SK-N-SH treated with all-trans-retinoic acid at 6 μM for 48 hours (cell line): Measurements from ENCODE around the gene ANKRD13A.

ENCODE experiments used
- ATAC-seq: fragments of 200-7000 bp; cut with Tn5 transposase; 3 replicates; pipeline ENCODE4 v1.9.1; 2020; ENCODE audit warnings: mild to moderate bottlenecking, moderate library complexity
- ARNTL ChIP-seq: fragments of 450-650 bp; formaldehyde crosslinking; IDR thresholded peaks from 2 replicates; pipeline ENCODE4 v1.5.0; 2020; ENCODE audit warnings: low read depth, mild to moderate bottlenecking, moderate library complexity, borderline replicate concordance
- BACH2 ChIP-seq: fragments of 250-450 bp; sonication (Bioruptor Pico); IDR thresholded peaks from 2 replicates; pipeline ENCODE4 v1.9.0; 2021; ENCODE audit warnings: mild to moderate bottlenecking, borderline replicate concordance
- CSDC2 ChIP-seq: fragments of 250-450 bp; sonication (Bioruptor Pico); IDR thresholded peaks from 2 replicates; pipeline ENCODE4 v1.5.0; 2020; ENCODE audit warnings: mild to moderate bottlenecking, moderate library complexity
- ESRRG ChIP-seq: fragments of 250-450 bp; sonication (Bioruptor Pico); IDR thresholded peaks from 2 replicates; pipeline ENCODE4 v1.6.1; 2021; ENCODE audit warnings: mild to moderate bottlenecking
- GLIS3 ChIP-seq: fragments of 250-450 bp; sonication (Bioruptor Pico); IDR thresholded peaks from 2 replicates; pipeline ENCODE4 v1.5.0; 2020; ENCODE audit warnings: mild to moderate bottlenecking, moderate library complexity
- ISL1 ChIP-seq: fragments of 250-450 bp; sonication (Bioruptor Pico); IDR thresholded peaks from 2 replicates; pipeline ENCODE4 v2.1.2; 2022; ENCODE audit warnings: mild to moderate bottlenecking, moderate library complexity
- OSR1 ChIP-seq: fragments of 250-450 bp; sonication (Bioruptor Pico); IDR thresholded peaks from 2 replicates; pipeline ENCODE4 v1.8.0; 2022; ENCODE audit warnings: moderate library complexity, mild to moderate bottlenecking, inconsistent platforms
- RARB ChIP-seq: fragments of 250-450 bp; sonication (Bioruptor Pico); IDR thresholded peaks from 2 replicates; pipeline ENCODE4 v1.8.0; 2021; ENCODE audit warnings: mild to moderate bottlenecking, moderate library complexity
- SNAI2 ChIP-seq: fragments of 250-450 bp; sonication (Bioruptor Pico); IDR thresholded peaks from 2 replicates; pipeline ENCODE4 v1.5.0; 2020; ENCODE audit warnings: mild to moderate bottlenecking, moderate library complexity
- TCF4 ChIP-seq: fragments of 250-450 bp; sonication (Bioruptor Pico); IDR thresholded peaks from 2 replicates; pipeline ENCODE4 v1.8.0; 2021; ENCODE audit warnings: mild to moderate bottlenecking, moderate library complexity, borderline replicate concordance
- TOX ChIP-seq: fragments of 250-450 bp; sonication (Bioruptor Pico); IDR thresholded peaks from 2 replicates; pipeline ENCODE4 v1.8.0; 2021; ENCODE audit warnings: mild to moderate bottlenecking, moderate library complexity, borderline replicate concordance
- ZC3H10 ChIP-seq: fragments of 250-450 bp; sonication (Bioruptor Pico); IDR thresholded peaks from 2 replicates; pipeline ENCODE4 v1.5.1; 2021; ENCODE audit warnings: mild to moderate bottlenecking, moderate library complexity
- ZFP3 ChIP-seq: fragments of 250-450 bp; sonication (Bioruptor Pico); IDR thresholded peaks from 2 replicates; pipeline ENCODE4 v1.5.0; 2020; ENCODE audit warnings: mild to moderate bottlenecking, moderate library complexity
- ZFP30 ChIP-seq: fragments of 450-650 bp; formaldehyde crosslinking; IDR thresholded peaks from 2 replicates; pipeline ENCODE4 v1.5.0; 2022; ENCODE audit warnings: mild to moderate bottlenecking, moderate library complexity
- ZNF565 ChIP-seq: fragments of 450-650 bp; formaldehyde crosslinking; conservative IDR thresholded peaks from 2 replicates; pipeline ENCODE4 v1.5.0; 2020; ENCODE audit warnings: low read depth, mild to moderate bottlenecking, moderate library complexity
- ZNF70 ChIP-seq: fragments of 450-650 bp; formaldehyde crosslinking; IDR thresholded peaks from 2 replicates; pipeline ENCODE4 v1.5.0; 2020; ENCODE audit warnings: mild to moderate bottlenecking, moderate library complexity
- ZNF8 ChIP-seq: fragments of 450-650 bp; formaldehyde crosslinking; IDR thresholded peaks from 2 replicates; pipeline ENCODE4 v1.5.0; 2020; ENCODE audit warnings: mild to moderate bottlenecking, moderate library complexity
- TF ChIP-seq, protein P1 (sequence below): fragments of 250-450 bp; sonication (Bioruptor Pico); IDR thresholded peaks from 2 replicates; pipeline ENCODE4 v1.8.0; 2020; ENCODE audit warnings: mild to moderate bottlenecking, moderate library complexity, borderline replicate concordance
- TF ChIP-seq, protein P2 (sequence below): fragments of 250-450 bp; sonication (Bioruptor Pico); IDR thresholded peaks from 2 replicates; pipeline ENCODE4 v1.8.0; 2021; ENCODE audit warnings: low read depth, mild to moderate bottlenecking, moderate library complexity, borderline replicate concordance
- TF ChIP-seq, protein P3 (sequence below): fragments of 250-450 bp; sonication (Bioruptor Pico); IDR thresholded peaks from 2 replicates; pipeline ENCODE4 v1.5.1; 2021; ENCODE audit warnings: mild to moderate bottlenecking, moderate library complexity
- TF ChIP-seq, protein P4 (sequence below): fragments of 250-450 bp; sonication (Bioruptor Pico); IDR thresholded peaks from 2 replicates; pipeline ENCODE4 v1.5.0; 2020; ENCODE audit warnings: mild to moderate bottlenecking, moderate library complexity

The ANKRD13A gene

DNA sequence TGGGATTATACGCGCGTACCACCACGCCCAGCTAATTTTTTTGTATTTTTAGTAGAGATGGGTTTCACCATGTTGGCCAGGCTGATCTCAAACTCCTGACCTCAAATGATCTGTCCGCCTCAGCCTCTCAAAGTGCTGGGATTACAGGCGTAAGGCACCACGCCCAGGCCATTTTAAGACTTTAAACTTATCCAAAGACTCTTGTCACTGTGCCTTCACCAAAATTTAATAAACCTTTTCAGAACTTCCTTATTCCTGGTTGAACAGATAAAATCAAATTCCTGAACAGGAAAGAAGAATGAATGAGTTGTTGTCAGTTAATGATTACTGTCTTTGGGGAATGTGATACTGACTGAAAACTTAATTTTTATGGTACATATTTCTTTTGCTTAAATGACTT lies 40.9 kb upstream of the ANKRD13A start:
- no peak for TF ChIP-seq CSDC2 (CRISPR knock-in tag)
- TF ChIP-seq, protein P1, sequence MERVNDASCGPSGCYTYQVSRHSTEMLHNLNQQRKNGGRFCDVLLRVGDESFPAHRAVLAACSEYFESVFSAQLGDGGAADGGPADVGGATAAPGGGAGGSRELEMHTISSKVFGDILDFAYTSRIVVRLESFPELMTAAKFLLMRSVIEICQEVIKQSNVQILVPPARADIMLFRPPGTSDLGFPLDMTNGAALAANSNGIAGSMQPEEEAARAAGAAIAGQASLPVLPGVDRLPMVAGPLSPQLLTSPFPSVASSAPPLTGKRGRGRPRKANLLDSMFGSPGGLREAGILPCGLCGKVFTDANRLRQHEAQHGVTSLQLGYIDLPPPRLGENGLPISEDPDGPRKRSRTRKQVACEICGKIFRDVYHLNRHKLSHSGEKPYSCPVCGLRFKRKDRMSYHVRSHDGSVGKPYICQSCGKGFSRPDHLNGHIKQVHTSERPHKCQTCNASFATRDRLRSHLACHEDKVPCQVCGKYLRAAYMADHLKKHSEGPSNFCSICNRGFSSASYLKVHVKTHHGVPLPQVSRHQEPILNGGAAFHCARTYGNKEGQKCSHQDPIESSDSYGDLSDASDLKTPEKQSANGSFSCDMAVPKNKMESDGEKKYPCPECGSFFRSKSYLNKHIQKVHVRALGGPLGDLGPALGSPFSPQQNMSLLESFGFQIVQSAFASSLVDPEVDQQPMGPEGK (CRISPR knock-in tag): no peak
- TF ChIP-seq BACH2 (CRISPR knock-in tag): no peak
- TF ChIP-seq ZFP30 (CRISPR knock-in tag): no peak
- TF ChIP-seq OSR1: no peak
- TF ChIP-seq ARNTL: no peak
- TF ChIP-seq TOX: no peak
- TF ChIP-seq ZC3H10 (CRISPR knock-in tag): no peak
- TF ChIP-seq ZNF565 (CRISPR knock-in tag): no peak
- TF ChIP-seq ESRRG (CRISPR knock-in tag): no peak
- no peak for ATAC-seq

DNA sequence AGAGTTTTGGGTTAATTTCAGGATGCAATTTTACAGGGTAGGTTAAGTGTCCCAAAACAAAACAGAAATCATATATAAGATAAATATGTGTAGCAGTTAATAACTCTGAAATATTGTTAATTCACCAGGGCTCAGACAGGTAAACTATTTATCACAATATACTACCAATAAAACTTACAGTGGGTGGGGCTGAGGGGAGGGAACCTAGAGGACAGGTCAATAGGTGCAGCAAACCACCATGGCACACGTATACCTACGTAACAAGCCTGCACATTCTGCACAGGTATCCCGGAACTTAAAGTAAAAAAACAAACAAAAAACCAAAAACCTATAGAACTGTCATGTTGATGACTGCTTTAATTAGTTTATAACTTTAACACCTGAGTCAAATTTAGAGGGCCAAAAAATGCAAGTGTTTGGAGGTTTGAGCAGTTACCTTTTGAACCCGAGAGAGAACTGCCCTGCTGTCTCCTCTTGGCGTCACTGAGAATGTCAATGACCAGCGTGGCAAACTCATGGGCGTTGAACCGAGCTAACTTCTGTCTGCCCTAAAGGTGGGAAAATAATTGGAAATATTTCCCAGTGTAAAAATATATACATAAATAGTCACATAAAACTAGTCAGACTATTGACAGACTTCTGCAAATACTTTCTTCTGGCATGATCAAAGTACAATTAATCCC lies 39.7 kb upstream of the ANKRD13A start:
- TF ChIP-seq ISL1 (CRISPR knock-in tag) (no peak), OSR1 (no peak), CSDC2 (CRISPR knock-in tag) (no peak), ZFP3 (CRISPR knock-in tag) (no peak), ZNF565 (CRISPR knock-in tag) (no peak), ZC3H10 (CRISPR knock-in tag) (no peak), ARNTL (no peak), SNAI2 (CRISPR knock-in tag) (no peak), RARB (CRISPR knock-in tag) (no peak)
- TF ChIP-seq, protein P2, sequence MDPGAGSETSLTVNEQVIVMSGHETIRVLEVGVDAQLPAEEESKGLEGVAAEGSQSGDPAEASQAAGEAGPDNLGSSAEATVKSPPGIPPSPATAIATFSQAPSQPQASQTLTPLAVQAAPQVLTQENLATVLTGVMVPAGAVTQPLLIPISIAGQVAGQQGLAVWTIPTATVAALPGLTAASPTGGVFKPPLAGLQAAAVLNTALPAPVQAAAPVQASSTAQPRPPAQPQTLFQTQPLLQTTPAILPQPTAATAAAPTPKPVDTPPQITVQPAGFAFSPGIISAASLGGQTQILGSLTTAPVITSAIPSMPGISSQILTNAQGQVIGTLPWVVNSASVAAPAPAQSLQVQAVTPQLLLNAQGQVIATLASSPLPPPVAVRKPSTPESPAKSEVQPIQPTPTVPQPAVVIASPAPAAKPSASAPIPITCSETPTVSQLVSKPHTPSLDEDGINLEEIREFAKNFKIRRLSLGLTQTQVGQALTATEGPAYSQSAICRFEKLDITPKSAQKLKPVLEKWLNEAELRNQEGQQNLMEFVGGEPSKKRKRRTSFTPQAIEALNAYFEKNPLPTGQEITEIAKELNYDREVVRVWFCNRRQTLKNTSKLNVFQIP (CRISPR knock-in tag): no peak
- TF ChIP-seq, protein P3, sequence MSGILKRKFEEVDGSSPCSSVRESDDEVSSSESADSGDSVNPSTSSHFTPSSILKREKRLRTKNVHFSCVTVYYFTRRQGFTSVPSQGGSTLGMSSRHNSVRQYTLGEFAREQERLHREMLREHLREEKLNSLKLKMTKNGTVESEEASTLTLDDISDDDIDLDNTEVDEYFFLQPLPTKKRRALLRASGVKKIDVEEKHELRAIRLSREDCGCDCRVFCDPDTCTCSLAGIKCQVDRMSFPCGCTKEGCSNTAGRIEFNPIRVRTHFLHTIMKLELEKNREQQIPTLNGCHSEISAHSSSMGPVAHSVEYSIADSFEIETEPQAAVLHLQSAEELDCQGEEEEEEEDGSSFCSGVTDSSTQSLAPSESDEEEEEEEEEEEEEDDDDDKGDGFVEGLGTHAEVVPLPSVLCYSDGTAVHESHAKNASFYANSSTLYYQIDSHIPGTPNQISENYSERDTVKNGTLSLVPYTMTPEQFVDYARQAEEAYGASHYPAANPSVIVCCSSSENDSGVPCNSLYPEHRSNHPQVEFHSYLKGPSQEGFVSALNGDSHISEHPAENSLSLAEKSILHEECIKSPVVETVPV (CRISPR knock-in tag): no peak
- TF ChIP-seq, protein P4, sequence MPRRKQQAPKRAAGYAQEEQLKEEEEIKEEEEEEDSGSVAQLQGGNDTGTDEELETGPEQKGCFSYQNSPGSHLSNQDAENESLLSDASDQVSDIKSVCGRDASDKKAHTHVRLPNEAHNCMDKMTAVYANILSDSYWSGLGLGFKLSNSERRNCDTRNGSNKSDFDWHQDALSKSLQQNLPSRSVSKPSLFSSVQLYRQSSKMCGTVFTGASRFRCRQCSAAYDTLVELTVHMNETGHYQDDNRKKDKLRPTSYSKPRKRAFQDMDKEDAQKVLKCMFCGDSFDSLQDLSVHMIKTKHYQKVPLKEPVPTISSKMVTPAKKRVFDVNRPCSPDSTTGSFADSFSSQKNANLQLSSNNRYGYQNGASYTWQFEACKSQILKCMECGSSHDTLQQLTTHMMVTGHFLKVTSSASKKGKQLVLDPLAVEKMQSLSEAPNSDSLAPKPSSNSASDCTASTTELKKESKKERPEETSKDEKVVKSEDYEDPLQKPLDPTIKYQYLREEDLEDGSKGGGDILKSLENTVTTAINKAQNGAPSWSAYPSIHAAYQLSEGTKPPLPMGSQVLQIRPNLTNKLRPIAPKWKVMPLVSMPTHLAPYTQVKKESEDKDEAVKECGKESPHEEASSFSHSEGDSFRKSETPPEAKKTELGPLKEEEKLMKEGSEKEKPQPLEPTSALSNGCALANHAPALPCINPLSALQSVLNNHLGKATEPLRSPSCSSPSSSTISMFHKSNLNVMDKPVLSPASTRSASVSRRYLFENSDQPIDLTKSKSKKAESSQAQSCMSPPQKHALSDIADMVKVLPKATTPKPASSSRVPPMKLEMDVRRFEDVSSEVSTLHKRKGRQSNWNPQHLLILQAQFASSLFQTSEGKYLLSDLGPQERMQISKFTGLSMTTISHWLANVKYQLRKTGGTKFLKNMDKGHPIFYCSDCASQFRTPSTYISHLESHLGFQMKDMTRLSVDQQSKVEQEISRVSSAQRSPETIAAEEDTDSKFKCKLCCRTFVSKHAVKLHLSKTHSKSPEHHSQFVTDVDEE: no peak
- TF ChIP-seq, all 23 proteins: peak for 0
- ATAC-seq: no peak

DNA sequence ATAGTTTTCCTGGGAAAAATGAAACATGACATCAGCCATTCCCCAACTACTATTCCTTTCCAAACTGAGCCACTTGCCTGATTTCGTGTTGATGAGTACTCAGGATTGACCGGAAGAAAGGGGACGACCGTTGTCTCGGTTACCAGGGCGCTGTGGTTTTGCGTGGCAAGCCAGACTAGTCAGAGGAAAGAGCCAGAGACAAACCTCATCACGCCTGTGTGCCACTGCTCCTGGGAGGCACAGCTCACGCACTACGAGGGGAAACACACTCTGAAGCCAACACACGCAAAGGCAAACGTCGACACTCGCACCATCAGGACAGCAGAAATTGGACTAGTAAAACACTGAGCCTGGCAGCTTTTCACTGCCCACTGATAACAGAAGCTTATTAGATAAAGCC lies 38.0 kb upstream of the ANKRD13A start:
- no peak for TF ChIP-seq GLIS3 (CRISPR knock-in tag)
- ATAC-seq: no peak

DNA sequence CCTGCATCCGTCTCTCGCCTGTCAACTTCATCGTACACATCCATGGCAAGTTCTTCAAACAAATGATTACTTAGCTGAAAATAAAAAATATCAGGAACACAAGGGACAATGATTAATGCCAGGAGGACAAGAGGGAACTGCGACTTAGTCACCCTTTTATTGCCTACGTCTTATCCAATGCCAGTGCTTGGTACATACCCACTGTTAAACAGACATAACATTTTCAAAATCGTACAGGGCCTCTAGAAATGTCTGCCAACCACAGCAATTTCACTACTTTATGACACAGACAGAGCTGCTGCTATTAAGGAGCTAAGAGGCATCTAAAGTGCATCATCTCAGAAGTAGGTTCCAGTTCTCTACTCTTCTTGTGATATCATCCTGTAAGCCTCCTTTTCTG lies 37.6 kb upstream of the ANKRD13A start:
- ATAC-seq: no peak
- TF ChIP-seq, protein P3 (CRISPR knock-in tag): no peak
- no peak for TF ChIP-seq ZNF565 (CRISPR knock-in tag)
- TF ChIP-seq ESRRG (CRISPR knock-in tag): no peak
- TF ChIP-seq, protein P1 (CRISPR knock-in tag): no peak
- no peak for TF ChIP-seq TOX
- no peak for TF ChIP-seq TCF4 (CRISPR knock-in tag)
- TF ChIP-seq ZFP30 (CRISPR knock-in tag): no peak
- no peak for TF ChIP-seq ZC3H10 (CRISPR knock-in tag)
- no peak for TF ChIP-seq BACH2 (CRISPR knock-in tag)
- TF ChIP-seq, protein P4: no peak
- TF ChIP-seq ISL1 (CRISPR knock-in tag): no peak
- no peak for TF ChIP-seq ZFP3 (CRISPR knock-in tag)
- TF ChIP-seq ZNF70 (CRISPR knock-in tag): no peak
- TF ChIP-seq ZNF8 (CRISPR knock-in tag): no peak
- TF ChIP-seq, all 23 proteins: peak for 0
